Gastroesophageal sphincter (tissue), 4 donors: ENCODE measurements around the gene GSPT1. TPM values are rescaled to one million over a fixed set of nuclear protein-coding genes. Genes with fewer than 3 reads are reported as not detected.
"Not testable (repeated sequence)": the region's sequence is repeated elsewhere in the genome, so short reads cannot be mapped to it uniquely, and the experiment has no call there.

Experiments used
- ATAC-seq: fragments of 150-250 bp; one replicate; pipeline ENCODE4 v1.9.1; 2016; ENCODE audit warnings: mild to moderate bottlenecking, moderate library complexity
- H3K27ac ChIP-seq, 4 donors: fragments of 200-600 bp; sonication (generic) in 3 of 4; 1 replicate in 3 of 4; 2 replicates in 1 of 4; pipeline ENCODE4 v1.5.1; 2016 to 2019
- H3K27me3 ChIP-seq: fragments of 200-600 bp; sonication (generic); one replicate; pipeline ENCODE4 v1.5.1; 2019
- H3K36me3 ChIP-seq, 2 donors: fragments of 200-600 bp; sonication (generic); one replicate each; pipeline ENCODE4 v1.5.1; 2019; ENCODE audit warnings: control low read depth in 1 of 2
- H3K4me1 ChIP-seq, 3 donors: fragments of 200-600 bp; sonication (generic); 1 replicate in 2 of 3; 2 replicates in 1 of 3; pipeline ENCODE4 v1.5.1; 2016 to 2019; ENCODE audit warnings: control low read depth in 2 of 3
- H3K4me3 ChIP-seq, 2 donors: fragments of 200-600 bp; sonication (generic); one replicate each; pipeline ENCODE4 v1.5.1; 2019; ENCODE audit warnings: mild to moderate bottlenecking in 1 of 2, moderate library complexity in 1 of 2
- H3K9me3 ChIP-seq, 3 donors: fragments of 200-600 bp; sonication (generic); one replicate each; pipeline ENCODE4 v1.5.1; 2017 to 2019; ENCODE audit warnings: control low read depth in 2 of 3
- EP300 ChIP-seq: sonication (generic); formaldehyde crosslinking; IDR thresholded peaks from one replicate; pipeline ENCODE4 v1.6.1; 2017; ENCODE audit warnings: antibody characterized with exemption, mild to moderate bottlenecking
- POLR2A ChIP-seq, 2 donors: fragments of 450-650 bp; IDR thresholded peaks; one replicate each; pipeline ENCODE4 v1.6.1; 2017; ENCODE audit warnings: antibody characterized with exemption in 2 of 2, mild to moderate bottlenecking in 2 of 2, moderate library complexity in 1 of 2
- POLR2AphosphoS5 ChIP-seq: sonication (generic); formaldehyde crosslinking; IDR thresholded peaks from one replicate; pipeline ENCODE4 v1.6.1; 2017; ENCODE audit warnings: antibody characterized with exemption
- WGBS, 2 donors: methylation state at CpG; one replicate each; pipeline ENCODE4 v1.1.5; 2018; ENCODE audit warnings: low coverage in 1 of 2; 5-methylcytosine and 5-hydroxymethylcytosine counted together
- total RNA-seq, 4 donors: library from RNA; depleted of rRNA; stranded (reverse); fragments of >200 nt; gene quantifications; one replicate each; pipeline ENCODE4 v1.1.0, GENCODE V29; 2016
- TF ChIP-seq, protein P1 (sequence below), 4 experiments: fragments of 200-600 bp in 2 of 4; fragments of 450-650 bp in 2 of 4; sonication (generic) in 1 of 4; IDR thresholded peaks; one replicate each; pipeline ENCODE4 v1.5.1; 2017 to 2019; ENCODE audit warnings: antibody characterized with exemption in 4 of 4, mild to moderate bottlenecking in 2 of 4, moderate library complexity in 2 of 4

GSPT1 gene
- total RNA-seq, 4 donors from 2014 or later = 55.3 to 86.2 (median 72.6) TPM

DNA sequence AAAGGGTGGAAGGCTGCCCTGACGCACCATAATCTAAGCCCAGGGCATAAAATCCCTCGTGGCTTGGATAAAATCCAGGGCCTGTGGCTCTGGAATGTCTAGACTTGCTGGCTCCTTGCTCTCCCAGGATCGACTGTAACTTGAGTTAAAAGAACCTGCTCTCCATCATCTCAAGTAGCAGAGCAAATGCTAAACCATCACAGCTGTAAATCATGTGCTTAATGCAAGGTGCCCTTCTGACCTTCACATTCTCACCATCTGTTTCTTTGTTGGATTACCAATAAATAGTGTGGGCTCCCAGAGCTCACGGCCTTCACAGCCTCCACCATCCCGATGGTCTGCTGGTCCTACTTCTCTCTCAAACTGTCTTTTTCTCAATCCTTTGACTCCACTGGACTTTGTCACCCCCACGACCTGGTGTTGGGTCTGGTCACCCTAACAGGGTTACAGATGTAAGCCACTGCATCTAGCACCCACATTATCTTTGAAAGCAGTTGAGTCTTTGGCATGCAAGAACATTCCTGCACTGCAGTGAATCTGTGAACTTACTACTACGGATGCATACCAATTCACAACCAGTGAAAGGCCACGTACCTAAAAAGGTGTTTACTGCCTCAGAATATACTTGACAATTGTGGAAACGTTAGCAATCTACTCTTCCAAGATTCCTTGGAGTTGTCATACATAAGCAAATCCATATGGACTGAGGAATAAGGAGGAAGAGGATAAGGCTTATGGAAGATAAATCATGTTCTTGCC, 79.7 kb downstream of the GSPT1 start:
- H3K27ac ChIP-seq = no peak overlapping the region
- TF ChIP-seq, protein P1, sequence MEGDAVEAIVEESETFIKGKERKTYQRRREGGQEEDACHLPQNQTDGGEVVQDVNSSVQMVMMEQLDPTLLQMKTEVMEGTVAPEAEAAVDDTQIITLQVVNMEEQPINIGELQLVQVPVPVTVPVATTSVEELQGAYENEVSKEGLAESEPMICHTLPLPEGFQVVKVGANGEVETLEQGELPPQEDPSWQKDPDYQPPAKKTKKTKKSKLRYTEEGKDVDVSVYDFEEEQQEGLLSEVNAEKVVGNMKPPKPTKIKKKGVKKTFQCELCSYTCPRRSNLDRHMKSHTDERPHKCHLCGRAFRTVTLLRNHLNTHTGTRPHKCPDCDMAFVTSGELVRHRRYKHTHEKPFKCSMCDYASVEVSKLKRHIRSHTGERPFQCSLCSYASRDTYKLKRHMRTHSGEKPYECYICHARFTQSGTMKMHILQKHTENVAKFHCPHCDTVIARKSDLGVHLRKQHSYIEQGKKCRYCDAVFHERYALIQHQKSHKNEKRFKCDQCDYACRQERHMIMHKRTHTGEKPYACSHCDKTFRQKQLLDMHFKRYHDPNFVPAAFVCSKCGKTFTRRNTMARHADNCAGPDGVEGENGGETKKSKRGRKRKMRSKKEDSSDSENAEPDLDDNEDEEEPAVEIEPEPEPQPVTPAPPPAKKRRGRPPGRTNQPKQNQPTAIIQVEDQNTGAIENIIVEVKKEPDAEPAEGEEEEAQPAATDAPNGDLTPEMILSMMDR (IDR thresholded peaks at IDR 0.05) = no peak
- no peak for TF ChIP-seq POLR2A (IDR thresholded peaks at IDR 0.05)
- TF ChIP-seq EP300 = no peak
- TF ChIP-seq POLR2AphosphoS5 = no peak
- H3K9me3 ChIP-seq = no peaks in the 10 kb centered on the region
- H3K4me3 ChIP-seq = no peak overlapping the region
- 46% methylated on average over 5 to 7 of the region's 9 CpGs for WGBS, 2 donors
- peaks cover 0 to 53% of the 10 kb centered on the region in 2 donors for H3K36me3 ChIP-seq
- no peaks in the 10 kb centered on the region for H3K4me1 ChIP-seq
- H3K27me3 ChIP-seq = no peaks in the 10 kb centered on the region
- ATAC-seq = no peak

- no peaks in the 10 kb centered on the region for H3K27me3 ChIP-seq
- H3K4me3 ChIP-seq = no peak overlapping the region
- ATAC-seq = no peak
- no peak overlapping the region for H3K27ac ChIP-seq
- H3K9me3 ChIP-seq = no peaks in the 10 kb centered on the region
- TF ChIP-seq, protein P1 (IDR thresholded peaks at IDR 0.05) = no peak
- no peak for TF ChIP-seq EP300
- TF ChIP-seq POLR2A (IDR thresholded peaks at IDR 0.05) = no peak
- TF ChIP-seq POLR2AphosphoS5 = no peak
- WGBS, 2 donors = 79% methylated on average over 2 of the region's 4 CpGs; no CpG with 5 or more reads in 1 of the 2 donors
- H3K36me3 ChIP-seq = peaks cover 0 to 45% of the 10 kb centered on the region in 2 donors
- H3K4me1 ChIP-seq = no peaks in the 10 kb centered on the region
Measured at GRCh38 chr16:11835309-11835708, 80.4 kb downstream of the GSPT1 start.

DNA sequence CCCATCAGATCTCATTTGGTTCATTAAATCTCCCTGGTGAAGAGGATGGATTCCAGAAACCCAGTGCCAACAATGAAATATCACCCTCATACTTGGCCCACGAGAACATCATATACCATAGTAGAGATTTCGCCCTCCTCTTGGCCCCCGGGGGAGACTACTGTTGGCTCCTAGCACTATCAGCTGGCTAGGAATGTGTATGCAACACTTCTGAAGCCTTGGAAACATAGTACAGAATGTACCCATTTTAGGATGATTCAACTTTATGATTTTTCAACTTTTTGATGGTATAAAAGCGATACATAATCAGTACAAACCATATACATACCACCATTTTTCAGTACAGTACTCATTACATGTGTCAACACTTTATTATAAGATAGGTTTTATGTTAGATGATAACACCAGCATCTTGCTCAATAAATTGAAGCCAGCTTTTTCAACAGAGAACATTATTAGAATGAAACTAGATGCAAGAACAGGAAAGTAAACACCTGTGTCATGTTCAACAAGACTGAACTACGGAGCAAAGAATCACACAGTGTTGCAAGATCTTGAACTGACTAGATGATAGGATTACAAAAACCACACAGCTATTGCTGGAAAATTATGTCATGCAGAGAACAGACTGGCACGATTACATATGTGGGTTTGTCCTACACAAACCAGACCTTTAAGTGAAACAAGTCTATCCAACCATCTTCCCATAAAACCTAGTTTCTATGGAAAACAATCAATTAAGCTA, 81.6 kb downstream of the GSPT1 start:
- WGBS, 2 donors = 72 to 79% methylated on average over 6 of the region's 6 CpGs

GRCh38 chr16:11828696-11829095, 87.1 kb downstream of the GSPT1 start:
- Histone ChIP-seq H3K4me3 (no peak overlapping the region), H3K9me3 (no peaks in the 10 kb centered on the region), H3K27ac (no peak overlapping the region), H3K36me3 (no peaks in the 10 kb centered on the region), H3K4me1 (peaks cover 0 to 11% (median 0%) of the 10 kb centered on the region in 3 donors), H3K27me3 (no peaks in the 10 kb centered on the region)
- ATAC-seq = no peak
- 73 to 90% methylated on average over 5 of the region's 5 CpGs for WGBS, 2 donors
- TF ChIP-seq POLR2A (IDR thresholded peaks at IDR 0.05) = no peak
- TF ChIP-seq EP300 = no peak
- no peak for TF ChIP-seq POLR2AphosphoS5
- TF ChIP-seq, protein P1 (IDR thresholded peaks at IDR 0.05) = no peak

More for the DNA sequence above, 81.6 kb downstream of the GSPT1 start:
- Histone ChIP-seq H3K4me1 (no peaks in the 10 kb centered on the region), H3K9me3 (no peaks in the 10 kb centered on the region), H3K4me3 (no peak overlapping the region), H3K36me3 (peaks cover 0 to 33% of the 10 kb centered on the region in 2 donors), H3K27ac (no peak overlapping the region), H3K27me3 (no peaks in the 10 kb centered on the region)
- TF ChIP-seq POLR2A (IDR thresholded peaks at IDR 0.05) = no peak
- TF ChIP-seq EP300 = no peak
- TF ChIP-seq POLR2AphosphoS5 = no peak
- TF ChIP-seq, protein P1 (IDR thresholded peaks at IDR 0.05) = no peak
- no peak for ATAC-seq

GRCh38 chr16:11825520-11826165, 90.1 kb downstream of the GSPT1 start:
- H3K9me3 ChIP-seq, ATAC-seq, H3K27me3 ChIP-seq, H3K36me3 ChIP-seq, H3K27ac ChIP-seq, H3K4me3 ChIP-seq: not testable (repeated sequence)
- WGBS, 2 donors = 94 to 95% methylated on average over 11 of the region's 13 CpGs
- peaks cover 0 to 11% (median 0%) of the 10 kb centered on the region in 3 donors for H3K4me1 ChIP-seq
